Thyroid gland (tissue), 4 donors: ENCODE results near the gene SPP2. TPM values are rescaled to one million over a fixed set of nuclear protein-coding genes. Genes with fewer than 3 reads are reported as not detected.
A peak's percentile ranks its signal among the peaks of the same experiment; 100 is the strongest.

Experiments used
- DNase-seq, 2 donors: peaks; one replicate each; pipeline ENCODE4 v3.0.0-alpha.2; 2019
- H3K27ac ChIP-seq, 3 donors: fragments of 200-600 bp; sonication (generic); 1 replicate in 2 of 3; 2 replicates in 1 of 3; pipeline ENCODE4 v1.5.1; 2016 to 2019; ENCODE audit warnings: mild to moderate bottlenecking in 1 of 3, moderate library complexity in 1 of 3
- H3K27me3 ChIP-seq: fragments of 200-600 bp; sonication (generic); one replicate; pipeline ENCODE4 v1.5.1; 2019
- H3K36me3 ChIP-seq, 2 donors: fragments of 200-600 bp; sonication (generic); one replicate each; pipeline ENCODE4 v1.5.1; 2016 to 2019
- H3K4me1 ChIP-seq, 2 donors: fragments of 200-600 bp; sonication (generic); one replicate each; pipeline ENCODE4 v1.5.1; 2017 to 2019
- H3K4me3 ChIP-seq, 3 donors: fragments of 200-600 bp; sonication (generic); replicated peaks in 1 of 3; 1 replicate in 2 of 3; 2 replicates in 1 of 3; pipeline ENCODE4 v1.5.1; 2016; ENCODE audit warnings: mild to moderate bottlenecking in 1 of 3
- H3K9me3 ChIP-seq: fragments of 200-600 bp; sonication (generic); one replicate; pipeline ENCODE4 v1.5.1; 2017
- CTCF ChIP-seq, 6 experiments: fragments of 200-600 bp in 3 of 6; fragments of 450-650 bp in 3 of 6; sonication (generic) in 3 of 6; IDR thresholded peaks; one replicate each; pipeline ENCODE4 v1.5.1; 2016 to 2019; ENCODE audit warnings: antibody characterized with exemption in 6 of 6, mild to moderate bottlenecking in 2 of 6, inconsistent platforms in 1 of 6, moderate library complexity in 1 of 6
- POLR2A ChIP-seq, 2 donors: fragments of 450-650 bp; IDR thresholded peaks; one replicate each; pipeline ENCODE4 v1.6.1; 2017; ENCODE audit warnings: antibody characterized with exemption in 2 of 2, mild to moderate bottlenecking in 2 of 2, moderate library complexity in 1 of 2
- WGBS, 2 donors: methylation state at CpG; one replicate each; pipeline ENCODE4 v1.1.5; 2017; 5-methylcytosine and 5-hydroxymethylcytosine counted together
- intact Hi-C: fragments of 100-400 bp; cut with DNase I; formaldehyde crosslinking; loops from one replicate; pipeline ENCODE4 v1.15.1; 2023
- total RNA-seq, 4 donors: library from RNA; depleted of rRNA; stranded (reverse); fragments of >200 nt; gene quantifications; one replicate each; pipeline ENCODE4 v1.2.3, GENCODE V29; 2016

The SPP2 gene
- total RNA-seq, 4 donors from 2014 or later = not detected

GRCh38 chr2:234075947-234076346 lies 25.4 kb downstream of the SPP2 start:
- Histone ChIP-seq H3K4me3 (no peak overlapping the region), H3K4me1 (peaks cover 0 to 7% of the 10 kb centered on the region in 2 donors), H3K36me3 (no peaks in the 10 kb centered on the region), H3K27me3 (no peaks in the 10 kb centered on the region), H3K27ac (no peak overlapping the region), H3K9me3 (no peaks in the 10 kb centered on the region)
- no peak for DNase-seq
- WGBS, 2 donors = 89 to 92% methylated on average over 8 of the region's 8 CpGs
- intact Hi-C loops = no loop called here
- TF ChIP-seq CTCF (IDR thresholded peaks at IDR 0.05) (no peak), POLR2A (IDR thresholded peaks at IDR 0.05) (no peak)

- TF ChIP-seq POLR2A (IDR thresholded peaks at IDR 0.05) (no peak), CTCF (IDR thresholded peaks at IDR 0.05) (no peak)
- H3K9me3 ChIP-seq = no peaks in the 10 kb centered on the region
- no peak overlapping the region for H3K27ac ChIP-seq
- no peak overlapping the region for H3K4me3 ChIP-seq
- no peaks in the 10 kb centered on the region for H3K36me3 ChIP-seq
- H3K4me1 ChIP-seq = peaks cover 0 to 7% of the 10 kb centered on the region in 2 donors
- WGBS, 2 donors = 91 to 95% methylated on average over 3 of the region's 3 CpGs
- no peak for DNase-seq
- no peaks in the 10 kb centered on the region for H3K27me3 ChIP-seq
- intact Hi-C loops = no loop called here
Measured at GRCh38 chr2:234076451-234076850, 25.9 kb downstream of the SPP2 start.

GRCh38 chr2:234078129-234078528 lies 27.6 kb downstream of the SPP2 start:
- no peak for TF ChIP-seq POLR2A (IDR thresholded peaks at IDR 0.05)
- TF ChIP-seq CTCF (IDR thresholded peaks at IDR 0.05) = no peak
- DNase-seq = no peak
- intact Hi-C loops = no loop called here
- Histone ChIP-seq H3K27me3 (no peaks in the 10 kb centered on the region), H3K4me3 (no peak overlapping the region), H3K4me1 (peaks cover 12 to 14% of the 10 kb centered on the region in 2 donors), H3K9me3 (no peaks in the 10 kb centered on the region), H3K36me3 (no peaks in the 10 kb centered on the region), H3K27ac (no peak overlapping the region)
- 81 to 95% methylated on average over 2 of the region's 2 CpGs for WGBS, 2 donors

GRCh38 chr2:234081970-234082822 lies 31.7 kb downstream of the SPP2 start:
- H3K36me3 ChIP-seq = no peaks in the 10 kb centered on the region
- H3K4me3 ChIP-seq = no peak overlapping the region
- no peaks in the 10 kb centered on the region for H3K27me3 ChIP-seq
- peak overlapping the region in 1 of 3 donors; percentile 22 for H3K27ac ChIP-seq
- TF ChIP-seq CTCF (IDR thresholded peaks at IDR 0.05) (peak in 1 of 6 experiments; percentile 18), POLR2A (IDR thresholded peaks at IDR 0.05) (no peak)
- intact Hi-C loops = no loop called here
- 30 to 33% methylated on average over 15 of the region's 15 CpGs for WGBS, 2 donors
- peaks cover 10 to 12% of the 10 kb centered on the region in 2 donors for H3K4me1 ChIP-seq
- H3K9me3 ChIP-seq = no peaks in the 10 kb centered on the region
- DNase-seq = peak; percentile 76 to 80
